Ectodermal cell (in vitro differentiated cells): Measurements from ENCODE around the gene NIBAN1. TPM values are rescaled to one million over a fixed set of nuclear protein-coding genes. Genes with fewer than 3 reads are reported as not detected.
A peak's percentile ranks its signal among the peaks of the same experiment; 100 is the strongest.
"Not testable (repeated sequence)": the region's sequence is repeated elsewhere in the genome, so short reads cannot be mapped to it uniquely, and the experiment has no call there.

Experiments used
- H3K27ac ChIP-seq: 2 replicates; pipeline ENCODE4 v1.7.0; 2013; ENCODE audit warnings: mild to moderate bottlenecking, low read depth, low read length; ENCODE audit not compliant: insufficient read depth, poor library complexity, severe bottlenecking
- H3K27me3 ChIP-seq: 2 replicates; pipeline ENCODE4 v1.7.0; 2013; ENCODE audit warnings: mild to moderate bottlenecking, low read length; ENCODE audit not compliant: insufficient read depth, control insufficient read depth, poor library complexity, severe bottlenecking
- H3K36me3 ChIP-seq: one replicate; pipeline ENCODE4 v1.7.0; 2013; ENCODE audit warnings: low read length; ENCODE audit not compliant: control insufficient read depth, insufficient read depth
- H3K4me1 ChIP-seq: one replicate; pipeline ENCODE4 v1.7.0; 2013; ENCODE audit warnings: low read length; ENCODE audit not compliant: control insufficient read depth, insufficient read depth
- H3K4me3 ChIP-seq: 2 replicates; pipeline ENCODE4 v1.7.0; 2013; ENCODE audit warnings: low read depth, low read length, control low read depth; ENCODE audit not compliant: insufficient read depth
- H3K9me3 ChIP-seq: 2 replicates; pipeline ENCODE4 v1.7.0; 2013; ENCODE audit warnings: mild to moderate bottlenecking, low read length, moderate library complexity; ENCODE audit not compliant: control insufficient read depth
- WGBS, 2 experiments: methylation state at CpG; one replicate each; pipeline ENCODE4 v1.1.7; 2013; ENCODE audit warnings: missing lambda C conversion rate in 2 of 2; 5-methylcytosine and 5-hydroxymethylcytosine counted together
- polyA plus RNA-seq, 4 experiments: library from polyadenylated mRNA; stranded (reverse); fragments of 50-300 nt; gene quantifications; one replicate each; pipeline ENCODE4 v1.2.3, GENCODE V29; 2013

Gene NIBAN1
- 0.33 TPM for polyA plus RNA-seq (2013, experiment 1 of 4)
- 0.28 TPM for polyA plus RNA-seq (2013, experiment 2 of 4)
- polyA plus RNA-seq (2013, experiment 3 of 4) = 0.43 TPM
- 0.53 TPM for polyA plus RNA-seq (2013, experiment 4 of 4)

- 3% methylated on average over 70 of the region's 70 CpGs for WGBS, 2 experiments
- H3K4me3 ChIP-seq = peak within 1 kb of the TSS; percentile 46
- no peaks in the 10 kb centered on the region for H3K36me3 ChIP-seq
- no peaks in the 10 kb centered on the region for H3K4me1 ChIP-seq
- peaks cover 63% of the 10 kb centered on the region for H3K27me3 ChIP-seq
- H3K27ac ChIP-seq = no peak within 1 kb of the TSS
- H3K9me3 ChIP-seq = no peaks in the 10 kb centered on the region
Measured at GRCh38 chr1:184974056-184974836, at the start of gene NIBAN1. Gene NIBAN1, minus strand, starts transcription at chr1:184974508. Its CDS starts 152 bp downstream, at chr1:184974356.

GRCh38 chr1:185017966-185018365 is 43.7 kb upstream of the NIBAN1 start:
- Histone ChIP-seq H3K27ac (no peak overlapping the region), H3K4me1 (no peaks in the 10 kb centered on the region), H3K4me3 (no peak overlapping the region), H3K27me3 (no peaks in the 10 kb centered on the region), H3K36me3 (no peaks in the 10 kb centered on the region), H3K9me3 (no peaks in the 10 kb centered on the region)
- 81 to 91% methylated on average over 3 of the region's 3 CpGs for WGBS, 2 experiments

- Histone ChIP-seq H3K36me3 (no peaks in the 10 kb centered on the region), H3K4me3 (no peak overlapping the region), H3K4me1 (no peaks in the 10 kb centered on the region), H3K27me3 (no peaks in the 10 kb centered on the region), H3K9me3 (no peaks in the 10 kb centered on the region), H3K27ac (no peak overlapping the region)
- 93 to 94% methylated on average over 2 of the region's 2 CpGs for WGBS, 2 experiments
Measured at GRCh38 chr1:185017338-185017737, 43.0 kb upstream of the NIBAN1 start.

GRCh38 chr1:185016880-185017279 is 42.6 kb upstream of the NIBAN1 start:
- Histone ChIP-seq H3K36me3 (no peaks in the 10 kb centered on the region), H3K9me3 (no peaks in the 10 kb centered on the region), H3K4me3 (no peak overlapping the region), H3K4me1 (no peaks in the 10 kb centered on the region), H3K27me3 (no peaks in the 10 kb centered on the region), H3K27ac (no peak overlapping the region)
- 79 to 91% methylated on average over 2 of the region's 2 CpGs for WGBS, 2 experiments

GRCh38 chr1:185015631-185016030 is 41.3 kb upstream of the NIBAN1 start:
- Histone ChIP-seq H3K4me1 (no peaks in the 10 kb centered on the region), H3K27me3 (no peaks in the 10 kb centered on the region), H3K36me3 (no peaks in the 10 kb centered on the region), H3K9me3 (no peaks in the 10 kb centered on the region), H3K27ac (no peak overlapping the region), H3K4me3 (no peak overlapping the region)
- 96 to 100% methylated on average over 3 of the region's 3 CpGs for WGBS, 2 experiments

GRCh38 chr1:185014941-185015340 is 40.6 kb upstream of the NIBAN1 start:
- Histone ChIP-seq H3K9me3 (no peaks in the 10 kb centered on the region), H3K27me3 (no peaks in the 10 kb centered on the region), H3K4me1 (no peaks in the 10 kb centered on the region), H3K4me3 (no peak overlapping the region), H3K27ac (no peak overlapping the region), H3K36me3 (no peaks in the 10 kb centered on the region)
- WGBS, 2 experiments = 91 to 92% methylated on average over 3 of the region's 3 CpGs

- Histone ChIP-seq H3K9me3 (no peaks in the 10 kb centered on the region), H3K4me3 (no peak overlapping the region), H3K27ac (no peak overlapping the region), H3K27me3 (no peaks in the 10 kb centered on the region), H3K36me3 (no peaks in the 10 kb centered on the region), H3K4me1 (no peaks in the 10 kb centered on the region)
Measured at GRCh38 chr1:185010361-185010760, 36.1 kb upstream of the NIBAN1 start.

GRCh38 chr1:185008838-185009237 is 34.5 kb upstream of the NIBAN1 start:
- Histone ChIP-seq H3K4me3 (no peak overlapping the region), H3K27me3 (no peaks in the 10 kb centered on the region), H3K36me3 (no peaks in the 10 kb centered on the region), H3K4me1 (no peaks in the 10 kb centered on the region), H3K27ac (no peak overlapping the region), H3K9me3 (no peaks in the 10 kb centered on the region)

GRCh38 chr1:185001312-185001880 is 27.1 kb upstream of the NIBAN1 start:
- H3K36me3 ChIP-seq, H3K27me3 ChIP-seq, H3K4me1 ChIP-seq, H3K9me3 ChIP-seq, H3K4me3 ChIP-seq, H3K27ac ChIP-seq: not testable (repeated sequence)
- WGBS, 2 experiments = 94 to 95% methylated on average over 21 to 26 of the region's 26 CpGs

- not testable (repeated sequence) for H3K9me3 ChIP-seq, H3K4me1 ChIP-seq, H3K36me3 ChIP-seq, H3K27ac ChIP-seq, H3K27me3 ChIP-seq, H3K4me3 ChIP-seq
- 91 to 95% methylated on average over 6 of the region's 6 CpGs for WGBS, 2 experiments
Measured at GRCh38 chr1:184999974-185000373, 25.7 kb upstream of the NIBAN1 start.
